Measurements from ENCODE around the gene EPYC.

EPYC gene

GRCh38 chr12:90977224-90977623 is 27.5 kb downstream of the EPYC start:
- DNase-seq (ENCODE audit: low read depth), result no peak
- no peak for TF ChIP-seq CTCF (IDR thresholded peaks at IDR 0.05; ENCODE audit: low read depth, low read length, missing control alignments)
- in situ Hi-C loops (cut with HindIII; ENCODE audit: low sequenced_read_pairs), result loop anchor here (25.0 kb wide), 1 partner anchor 360 kb away; no protein-coding TSS in a partner anchor
- H3K4me3 ChIP-seq (ENCODE audit: low read depth, low read length), result no peak overlapping the region

- DNase-seq (ENCODE audit: low read depth), result no peak
- TF ChIP-seq CTCF (IDR thresholded peaks at IDR 0.05; ENCODE audit: low read depth, low read length, missing control alignments), result no peak
- in situ Hi-C loops (cut with HindIII; ENCODE audit: low sequenced_read_pairs), result no loop called here
- no peak overlapping the region for H3K4me3 ChIP-seq (ENCODE audit: low read depth, low read length)
Observed at GRCh38 chr12:90974286-90974685, 30.5 kb downstream of the EPYC start.

- no peak for DNase-seq (ENCODE audit: low read depth)
- in situ Hi-C loops (cut with HindIII; ENCODE audit: low sequenced_read_pairs), result no loop called here
- no peak overlapping the region for H3K4me3 ChIP-seq (ENCODE audit: low read depth, low read length)
- TF ChIP-seq CTCF (IDR thresholded peaks at IDR 0.05; ENCODE audit: low read depth, low read length, missing control alignments), result no peak
Observed at GRCh38 chr12:90972226-90972625, 32.5 kb downstream of the EPYC start.

- TF ChIP-seq CTCF (IDR thresholded peaks at IDR 0.05; ENCODE audit: low read depth, low read length, missing control alignments), result no peak
- H3K4me3 ChIP-seq (ENCODE audit: low read depth, low read length), result no peak overlapping the region
- no peak for DNase-seq (ENCODE audit: low read depth)
- in situ Hi-C loops (cut with HindIII; ENCODE audit: low sequenced_read_pairs), result no loop called here
Observed at GRCh38 chr12:90970911-90971310, 33.9 kb downstream of the EPYC start.

- H3K4me3 ChIP-seq (ENCODE audit: low read depth, low read length), result no peak overlapping the region
- DNase-seq (ENCODE audit: low read depth), result no peak
- no peak for TF ChIP-seq CTCF (IDR thresholded peaks at IDR 0.05; ENCODE audit: low read depth, low read length, missing control alignments)
- in situ Hi-C loops (cut with HindIII; ENCODE audit: low sequenced_read_pairs), result no loop called here
Observed at GRCh38 chr12:90970471-90970870, 34.3 kb downstream of the EPYC start.

- no peak for TF ChIP-seq CTCF (IDR thresholded peaks at IDR 0.05; ENCODE audit: low read depth, low read length, missing control alignments)
- in situ Hi-C loops (cut with HindIII; ENCODE audit: low sequenced_read_pairs), result no loop called here
- no peak for DNase-seq (ENCODE audit: low read depth)
- no peak overlapping the region for H3K4me3 ChIP-seq (ENCODE audit: low read depth, low read length)
Observed at GRCh38 chr12:90969851-90970250, 34.9 kb downstream of the EPYC start.

- no peak overlapping the region for H3K4me3 ChIP-seq (ENCODE audit: low read depth, low read length)
- in situ Hi-C loops (cut with HindIII; ENCODE audit: low sequenced_read_pairs), result no loop called here
- no peak for DNase-seq (ENCODE audit: low read depth)
- no peak for TF ChIP-seq CTCF (IDR thresholded peaks at IDR 0.05; ENCODE audit: low read depth, low read length, missing control alignments)
Observed at GRCh38 chr12:90969346-90969745, 35.4 kb downstream of the EPYC start.
